ENCODE data around the gene APBA2. TPM values are rescaled to one million over a fixed set of nuclear protein-coding genes. Genes with fewer than 3 reads are reported as not detected.

APBA2 gene
- total RNA-seq, 4 donors from 2014 or later, result 7.7 to 14.4 (median 11.6) TPM

DNA sequence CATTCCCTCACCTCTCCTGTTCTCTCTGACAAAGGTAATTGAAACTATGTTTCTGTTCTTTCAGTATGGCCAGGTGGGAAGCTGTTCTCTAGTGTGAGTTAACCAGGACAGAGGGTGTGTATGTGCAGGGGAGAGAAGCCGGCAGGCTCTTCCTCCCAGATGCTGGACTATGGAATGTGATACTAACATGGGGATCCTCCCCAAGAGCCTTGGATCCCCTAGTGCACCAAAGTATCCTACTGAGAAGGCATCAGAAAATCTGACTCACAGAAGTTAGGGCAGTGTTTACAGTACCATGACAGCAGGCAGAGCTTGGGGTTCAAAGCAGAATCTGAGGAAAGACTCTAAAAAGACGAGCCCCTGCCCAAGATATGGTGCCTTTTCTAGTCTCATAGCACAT lies 123.1 kb downstream of the APBA2 start:
- no peak for TF ChIP-seq POLR2A (IDR thresholded peaks at IDR 0.05)
- TF ChIP-seq, protein P1, sequence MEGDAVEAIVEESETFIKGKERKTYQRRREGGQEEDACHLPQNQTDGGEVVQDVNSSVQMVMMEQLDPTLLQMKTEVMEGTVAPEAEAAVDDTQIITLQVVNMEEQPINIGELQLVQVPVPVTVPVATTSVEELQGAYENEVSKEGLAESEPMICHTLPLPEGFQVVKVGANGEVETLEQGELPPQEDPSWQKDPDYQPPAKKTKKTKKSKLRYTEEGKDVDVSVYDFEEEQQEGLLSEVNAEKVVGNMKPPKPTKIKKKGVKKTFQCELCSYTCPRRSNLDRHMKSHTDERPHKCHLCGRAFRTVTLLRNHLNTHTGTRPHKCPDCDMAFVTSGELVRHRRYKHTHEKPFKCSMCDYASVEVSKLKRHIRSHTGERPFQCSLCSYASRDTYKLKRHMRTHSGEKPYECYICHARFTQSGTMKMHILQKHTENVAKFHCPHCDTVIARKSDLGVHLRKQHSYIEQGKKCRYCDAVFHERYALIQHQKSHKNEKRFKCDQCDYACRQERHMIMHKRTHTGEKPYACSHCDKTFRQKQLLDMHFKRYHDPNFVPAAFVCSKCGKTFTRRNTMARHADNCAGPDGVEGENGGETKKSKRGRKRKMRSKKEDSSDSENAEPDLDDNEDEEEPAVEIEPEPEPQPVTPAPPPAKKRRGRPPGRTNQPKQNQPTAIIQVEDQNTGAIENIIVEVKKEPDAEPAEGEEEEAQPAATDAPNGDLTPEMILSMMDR (IDR thresholded peaks at IDR 0.05), result no peak
- no peaks in the 10 kb centered on the region for H3K4me1 ChIP-seq
- H3K9me3 ChIP-seq, result no peaks in the 10 kb centered on the region
- intact Hi-C loops (cut with DNase I), result no loop called here
- DNase-seq, result no peak
- no peaks in the 10 kb centered on the region for H3K36me3 ChIP-seq
- no peak overlapping the region for H3K27ac ChIP-seq
- 93 to 98% methylated on average over 2 of the region's 2 CpGs for WGBS, 2 donors
- H3K27me3 ChIP-seq, result no peaks in the 10 kb centered on the region
- H3K4me3 ChIP-seq (replicated peaks in 1 of 3), result no peak overlapping the region

DNA sequence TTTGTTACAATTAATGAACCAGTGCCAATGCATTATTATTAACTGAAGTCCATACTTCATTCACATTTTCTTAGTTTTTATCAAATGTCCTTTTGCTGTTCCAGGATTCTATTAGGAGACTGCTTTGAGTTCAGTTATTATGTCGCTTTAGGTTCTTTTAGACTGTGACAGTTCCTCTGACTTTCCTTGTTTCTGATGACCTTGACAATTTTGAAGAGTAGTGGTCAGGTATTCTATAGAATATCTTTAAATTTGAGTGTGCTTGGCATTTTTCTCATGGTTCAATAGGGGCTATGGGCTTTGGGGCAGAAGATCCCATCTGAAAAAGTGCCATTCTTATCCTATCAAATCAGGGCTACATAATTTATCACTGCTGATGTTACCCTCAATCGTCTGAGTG lies 126.3 kb downstream of the APBA2 start:
- intact Hi-C loops (cut with DNase I), result no loop called here
- Histone ChIP-seq H3K4me1 (no peaks in the 10 kb centered on the region), H3K27ac (no peak overlapping the region), H3K27me3 (no peaks in the 10 kb centered on the region), H3K4me3 (replicated peaks in 1 of 3) (no peak overlapping the region), H3K9me3 (no peaks in the 10 kb centered on the region), H3K36me3 (no peaks in the 10 kb centered on the region)
- TF ChIP-seq POLR2A (IDR thresholded peaks at IDR 0.05), result no peak
- TF ChIP-seq, protein P1 (IDR thresholded peaks at IDR 0.05), result no peak
- no peak for DNase-seq
- WGBS, 2 donors, result 95 to 96% methylated on average over 2 of the region's 2 CpGs

DNA sequence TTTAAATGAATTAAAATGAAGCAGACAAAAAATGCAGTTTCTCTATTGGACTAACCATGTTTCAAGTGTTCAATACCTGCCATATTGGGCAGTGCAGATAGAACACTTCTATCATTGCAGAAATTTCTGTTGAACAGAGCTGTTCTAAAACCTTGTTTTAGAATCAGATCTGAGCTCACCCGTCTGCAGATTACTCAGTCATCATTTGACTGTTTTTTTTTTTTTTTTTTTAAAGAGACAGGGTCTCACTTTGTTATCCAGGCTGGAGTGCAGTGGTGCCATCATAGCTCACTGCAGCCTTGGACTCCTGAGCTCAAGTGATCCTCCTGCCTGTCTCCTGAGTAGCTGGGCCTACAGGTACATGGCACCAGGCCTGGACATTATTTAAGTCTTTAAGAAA lies 128.7 kb downstream of the APBA2 start:
- TF ChIP-seq, protein P1 (IDR thresholded peaks at IDR 0.05), result no peak
- no peak for TF ChIP-seq POLR2A (IDR thresholded peaks at IDR 0.05)
- no peaks in the 10 kb centered on the region for H3K27me3 ChIP-seq
- H3K4me3 ChIP-seq (replicated peaks in 1 of 3), result no peak overlapping the region
- no peak overlapping the region for H3K27ac ChIP-seq
- no peaks in the 10 kb centered on the region for H3K4me1 ChIP-seq
- DNase-seq, result no peak
- intact Hi-C loops (cut with DNase I), result no loop called here
- no peaks in the 10 kb centered on the region for H3K9me3 ChIP-seq
- WGBS, 2 donors, result 46 to 51% methylated on average over 1 of the region's 1 CpG
- H3K36me3 ChIP-seq, result no peaks in the 10 kb centered on the region

DNA sequence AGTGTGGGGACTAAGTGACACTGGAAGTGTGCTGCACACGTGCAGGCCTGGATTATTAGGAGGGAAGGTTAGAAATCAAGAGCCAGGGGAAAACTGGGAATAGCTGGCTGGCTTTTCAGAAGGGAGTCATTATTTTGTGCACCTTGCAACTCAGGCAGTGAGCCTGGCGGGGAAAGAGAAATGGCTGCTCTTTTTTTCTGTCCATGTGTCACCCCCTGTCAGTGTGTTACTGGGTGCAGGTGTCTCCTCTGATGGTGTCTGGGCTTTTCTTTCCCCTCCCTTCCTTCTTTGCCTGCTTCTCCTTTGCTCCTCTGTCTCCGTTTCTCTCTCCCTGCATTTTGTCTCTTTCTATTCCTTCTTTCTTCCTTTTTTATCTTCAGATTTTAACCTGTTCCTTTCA lies 130.7 kb downstream of the APBA2 start:
- Histone ChIP-seq H3K36me3 (no peaks in the 10 kb centered on the region), H3K27ac (no peak overlapping the region), H3K4me1 (no peaks in the 10 kb centered on the region), H3K4me3 (replicated peaks in 1 of 3) (no peak overlapping the region), H3K27me3 (no peaks in the 10 kb centered on the region), H3K9me3 (no peaks in the 10 kb centered on the region)
- DNase-seq, result no peak
- intact Hi-C loops (cut with DNase I), result no loop called here
- TF ChIP-seq, protein P1 (IDR thresholded peaks at IDR 0.05), result no peak
- TF ChIP-seq POLR2A (IDR thresholded peaks at IDR 0.05), result no peak
- WGBS, 2 donors, result 90% methylated on average over 3 of the region's 3 CpGs

DNA sequence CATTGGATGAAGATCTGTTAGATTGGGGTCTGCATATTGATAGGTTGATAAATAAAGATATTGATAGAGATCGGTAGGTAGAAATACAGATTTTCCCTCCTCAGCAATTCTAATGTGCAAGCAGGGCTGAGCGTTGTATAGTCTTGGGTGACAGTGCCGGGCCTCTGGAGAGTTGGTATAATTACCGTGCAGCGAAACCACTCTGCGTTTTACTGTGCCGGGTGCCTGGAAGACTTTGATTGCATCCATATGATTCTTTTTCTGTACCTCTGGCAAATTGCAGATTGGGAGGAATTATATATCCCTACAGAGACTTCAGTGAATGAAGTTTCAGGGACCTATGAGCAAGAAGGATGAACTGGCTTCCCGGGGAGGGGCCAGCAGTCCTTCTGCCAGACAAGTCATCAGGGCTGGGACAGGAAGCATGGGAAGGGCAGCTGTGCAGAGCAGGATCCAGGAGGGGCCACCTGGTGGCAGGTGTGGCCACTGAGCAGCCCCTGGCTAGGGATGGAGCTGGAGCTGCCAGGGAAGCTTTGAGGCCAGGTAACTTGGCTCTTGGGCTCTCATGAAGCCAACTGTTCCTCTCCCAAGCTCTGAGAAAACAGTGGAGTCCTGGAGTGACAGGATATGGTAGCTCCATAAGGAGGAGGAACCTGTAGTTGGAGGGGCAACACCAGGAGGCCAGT lies 132.5 kb downstream of the APBA2 start:
- 89 to 92% methylated on average over 8 of the region's 8 CpGs for WGBS, 2 donors
- DNase-seq, result no peak
- TF ChIP-seq, protein P1 (IDR thresholded peaks at IDR 0.05), result no peak
- TF ChIP-seq POLR2A (IDR thresholded peaks at IDR 0.05), result no peak
- Histone ChIP-seq H3K27me3 (no peaks in the 10 kb centered on the region), H3K4me1 (no peaks in the 10 kb centered on the region), H3K4me3 (replicated peaks in 1 of 3) (no peak overlapping the region), H3K9me3 (no peaks in the 10 kb centered on the region), H3K36me3 (no peaks in the 10 kb centered on the region), H3K27ac (no peak overlapping the region)
- intact Hi-C loops (cut with DNase I), result no loop called here
